Liver (tissue), 3 donors: ENCODE measurements around the gene KIF26B.
"Not testable (repeated sequence)": the region's sequence is repeated elsewhere in the genome, so short reads cannot be mapped to it uniquely, and the experiment has no call there.

Experiments used
- CTCF ChIP-seq: fragments of 150-350 bp; IDR thresholded peaks from 2 replicates; pipeline ENCODE4 v1.5.1; 2017; ENCODE audit warnings: improper control_type of control experiment, low read depth, low read length; ENCODE audit not compliant: missing input control
- FOXA1 ChIP-seq: IDR thresholded peaks from 2 replicates; pipeline ENCODE4 v1.6.1; 2016; ENCODE audit warnings: antibody characterized with exemption
- GABPA ChIP-seq, 2 donors: IDR thresholded peaks in 1 of 2; conservative IDR thresholded peaks in 1 of 2; 2 replicates each; pipeline ENCODE4 v1.6.1; 2016; ENCODE audit warnings: antibody characterized with exemption in 2 of 2, mild to moderate bottlenecking in 1 of 2, moderate library complexity in 1 of 2
- HNF4A ChIP-seq, 2 donors: conservative IDR thresholded peaks; 2 replicates each; pipeline ENCODE4 v1.6.1; 2016; ENCODE audit warnings: antibody characterized with exemption in 2 of 2, mild to moderate bottlenecking in 2 of 2
- JUND ChIP-seq, 2 donors: IDR thresholded peaks; 2 replicates each; pipeline ENCODE4 v1.6.1; 2016; ENCODE audit warnings: antibody characterized with exemption in 2 of 2
- NR2F2 ChIP-seq: IDR thresholded peaks from 2 replicates; pipeline ENCODE4 v1.6.1; 2016; ENCODE audit warnings: antibody characterized with exemption
- RAD21 ChIP-seq, 2 donors: IDR thresholded peaks; 2 replicates each; pipeline ENCODE4 v1.6.1; 2016; ENCODE audit warnings: antibody characterized with exemption in 2 of 2, mild to moderate bottlenecking in 2 of 2
- REST ChIP-seq: IDR thresholded peaks from 2 replicates; pipeline ENCODE4 v1.6.1; 2016; ENCODE audit warnings: antibody characterized with exemption, mild to moderate bottlenecking
- SP1 ChIP-seq: IDR thresholded peaks from 2 replicates; pipeline ENCODE4 v1.6.1; 2018; ENCODE audit warnings: antibody characterized with exemption, mild to moderate bottlenecking
- TAF1 ChIP-seq: conservative IDR thresholded peaks from 2 replicates; pipeline ENCODE4 v1.6.1; 2016; ENCODE audit warnings: antibody characterized with exemption, mild to moderate bottlenecking
- YY1 ChIP-seq: IDR thresholded peaks from 2 replicates; pipeline ENCODE4 v1.6.1; 2016; ENCODE audit warnings: antibody characterized with exemption, mild to moderate bottlenecking
- ZBTB33 ChIP-seq: IDR thresholded peaks from 2 replicates; pipeline ENCODE4 v1.6.1; 2016; ENCODE audit warnings: antibody characterized with exemption
- TF ChIP-seq, protein P1 (sequence below): IDR thresholded peaks from 2 replicates; pipeline ENCODE4 v1.6.1; 2016; ENCODE audit warnings: antibody characterized with exemption
- TF ChIP-seq, protein P2 (sequence below): IDR thresholded peaks from 2 replicates; pipeline ENCODE4 v1.6.1; 2016; ENCODE audit warnings: antibody characterized with exemption
- donor health status: healthy.
- donor health status: healthy.

- not testable (repeated sequence) for TF ChIP-seq CTCF; TAF1; RAD21 (IDR thresholded peaks at IDR 0.05); SP1; NR2F2; ZBTB33; FOXA1; GABPA (IDR thresholded peaks at IDR 0.05 in 1 of 2, conservative IDR thresholded peaks at IDR 0.05 in 1 of 2); REST; YY1; JUND (IDR thresholded peaks at IDR 0.05); HNF4A (conservative IDR thresholded peaks at IDR 0.05)
- TF ChIP-seq, protein P1, sequence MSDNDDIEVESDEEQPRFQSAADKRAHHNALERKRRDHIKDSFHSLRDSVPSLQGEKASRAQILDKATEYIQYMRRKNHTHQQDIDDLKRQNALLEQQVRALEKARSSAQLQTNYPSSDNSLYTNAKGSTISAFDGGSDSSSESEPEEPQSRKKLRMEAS: not testable (repeated sequence)
- TF ChIP-seq, protein P2, sequence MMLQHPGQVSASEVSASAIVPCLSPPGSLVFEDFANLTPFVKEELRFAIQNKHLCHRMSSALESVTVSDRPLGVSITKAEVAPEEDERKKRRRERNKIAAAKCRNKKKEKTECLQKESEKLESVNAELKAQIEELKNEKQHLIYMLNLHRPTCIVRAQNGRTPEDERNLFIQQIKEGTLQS: not testable (repeated sequence)
These were observed 201.3 kb downstream of the KIF26B start for GRCh38 chr1:245355851-245356630.
